ENCODE results near the gene ZFP91. TPM values are rescaled to one million over a fixed set of nuclear protein-coding genes. Genes with fewer than 3 reads are reported as not detected.

Gene ZFP91
- polyA plus RNA-seq, 2 of the 4 experiments (the other 2 are of a cell fraction), result 48.5 to 66.9 TPM

DNA sequence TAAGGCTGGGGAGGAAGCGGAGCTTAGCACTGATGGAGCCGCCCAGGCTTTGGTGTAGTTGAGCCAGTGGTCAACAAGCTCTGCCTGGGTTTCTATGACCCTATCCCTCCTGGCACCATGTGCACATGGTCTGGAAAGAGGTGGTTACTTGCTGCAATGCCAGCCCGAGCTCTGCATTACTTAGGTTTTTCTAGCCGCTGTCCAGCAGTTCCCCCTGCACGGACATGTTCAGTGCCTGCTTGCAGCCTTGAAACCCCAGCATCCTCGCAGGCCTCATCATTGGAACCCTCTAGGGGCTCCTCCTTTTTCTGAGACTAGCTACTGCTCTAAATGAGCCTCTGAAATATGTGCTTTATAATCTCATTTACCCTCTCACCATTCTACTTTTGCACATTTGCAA is 60.2 kb downstream of the ZFP91 start:
- WGBS (ENCODE audit: missing lambda C conversion rate), result 60% methylated on average over 6 of the region's 6 CpGs
- POLR2A ChIA-PET, result no interaction called here
- Histone ChIP-seq H3K27ac (no peak overlapping the region), H3K4me2 (no peak overlapping the region), H3K4me1 (no peaks in the 10 kb centered on the region), H3K4me3 (no peak overlapping the region), H3K9me3 (no peaks in the 10 kb centered on the region)
- CTCF ChIA-PET, result interaction anchor here (1.2 to 4.2 kb wide), 4 partner anchors 10 to 419 kb away, joined by 3 to 36 read pairs (median 11); no protein-coding TSS in a partner anchor
- no peak for DNase-seq (ENCODE audit: low read depth in 1 of 2, low spot score in 1 of 2)
- ATAC-seq, result no peak
- no peak for FAIRE-seq
- TF ChIP-seq HDAC2 (IDR thresholded peaks at IDR 0.05) (no peak), CBX2 (IDR thresholded peaks at IDR 0.05; ENCODE audit: borderline replicate concordance, low read depth) (no peak), EP300 (IDR thresholded peaks at IDR 0.05) (no peak), BCL3 (IDR thresholded peaks at IDR 0.05) (no peak)

DNA sequence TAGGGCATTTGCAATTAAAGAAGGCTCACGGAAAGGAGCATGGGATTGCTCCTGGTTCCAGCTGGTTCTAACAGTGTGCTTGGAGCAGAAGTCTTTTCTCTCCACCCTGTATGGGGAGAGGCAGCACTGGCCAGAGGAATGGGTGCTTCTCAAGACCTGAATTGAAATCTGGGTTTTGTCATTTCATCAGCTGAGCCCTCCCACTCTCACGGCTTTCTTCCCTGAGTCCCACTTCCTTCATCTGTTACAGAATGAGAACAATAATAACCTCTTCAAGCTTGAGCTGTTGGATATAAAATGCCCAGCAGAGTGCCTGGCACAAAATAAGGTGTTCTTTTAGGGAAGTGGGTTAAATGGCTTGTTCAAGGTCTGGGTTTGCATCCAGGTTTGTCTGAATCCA is 60.8 kb downstream of the ZFP91 start:
- DNase-seq (ENCODE audit: low read depth in 1 of 2, low spot score in 1 of 2) (no peak), ATAC-seq (no peak), FAIRE-seq (no peak)
- Histone ChIP-seq H3K27ac (no peak overlapping the region), H3K9me3 (no peaks in the 10 kb centered on the region), H3K4me1 (no peaks in the 10 kb centered on the region), H3K4me2 (no peak overlapping the region), H3K4me3 (no peak overlapping the region)
- TF ChIP-seq HMGXB4 (CRISPR knock-in tag; IDR thresholded peaks at IDR 0.05; ENCODE audit: borderline replicate concordance) (no peak), FOSB (CRISPR knock-in tag; IDR thresholded peaks at IDR 0.05) (no peak), RCOR1 (IDR thresholded peaks at IDR 0.05; ENCODE audit: low read depth, low read length) (no peak), HEYL (CRISPR knock-in tag; IDR thresholded peaks at IDR 0.05) (no peak), MAFK (IDR thresholded peaks at IDR 0.05; ENCODE audit: partially characterized antibody) (no peak), KDM5A (IDR thresholded peaks at IDR 0.05) (no peak), HOXA7 (CRISPR knock-in tag; IDR thresholded peaks at IDR 0.05) (no peak)
- TF ChIP-seq, protein P1, sequence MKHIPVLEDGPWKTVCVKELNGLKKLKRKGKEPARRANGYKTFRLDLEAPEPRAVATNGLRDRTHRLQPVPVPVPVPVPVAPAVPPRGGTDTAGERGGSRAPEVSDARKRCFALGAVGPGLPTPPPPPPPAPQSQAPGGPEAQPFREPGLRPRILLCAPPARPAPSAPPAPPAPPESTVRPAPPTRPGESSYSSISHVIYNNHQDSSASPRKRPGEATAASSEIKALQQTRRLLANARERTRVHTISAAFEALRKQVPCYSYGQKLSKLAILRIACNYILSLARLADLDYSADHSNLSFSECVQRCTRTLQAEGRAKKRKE (CRISPR knock-in tag; IDR thresholded peaks at IDR 0.05; ENCODE audit: low read depth), result no peak
- TF ChIP-seq, protein P2, sequence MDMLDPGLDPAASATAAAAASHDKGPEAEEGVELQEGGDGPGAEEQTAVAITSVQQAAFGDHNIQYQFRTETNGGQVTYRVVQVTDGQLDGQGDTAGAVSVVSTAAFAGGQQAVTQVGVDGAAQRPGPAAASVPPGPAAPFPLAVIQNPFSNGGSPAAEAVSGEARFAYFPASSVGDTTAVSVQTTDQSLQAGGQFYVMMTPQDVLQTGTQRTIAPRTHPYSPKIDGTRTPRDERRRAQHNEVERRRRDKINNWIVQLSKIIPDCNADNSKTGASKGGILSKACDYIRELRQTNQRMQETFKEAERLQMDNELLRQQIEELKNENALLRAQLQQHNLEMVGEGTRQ (IDR thresholded peaks at IDR 0.05), result no peak
- ChIA-PET POLR2A (no interaction called here), CTCF (interaction anchor here (1.1 to 4.2 kb wide), 4 partner anchors 11 to 419 kb away, joined by 3 to 36 read pairs (median 10); no protein-coding TSS in a partner anchor)
- 34% methylated on average over 2 of the region's 2 CpGs for WGBS (ENCODE audit: missing lambda C conversion rate)

DNA sequence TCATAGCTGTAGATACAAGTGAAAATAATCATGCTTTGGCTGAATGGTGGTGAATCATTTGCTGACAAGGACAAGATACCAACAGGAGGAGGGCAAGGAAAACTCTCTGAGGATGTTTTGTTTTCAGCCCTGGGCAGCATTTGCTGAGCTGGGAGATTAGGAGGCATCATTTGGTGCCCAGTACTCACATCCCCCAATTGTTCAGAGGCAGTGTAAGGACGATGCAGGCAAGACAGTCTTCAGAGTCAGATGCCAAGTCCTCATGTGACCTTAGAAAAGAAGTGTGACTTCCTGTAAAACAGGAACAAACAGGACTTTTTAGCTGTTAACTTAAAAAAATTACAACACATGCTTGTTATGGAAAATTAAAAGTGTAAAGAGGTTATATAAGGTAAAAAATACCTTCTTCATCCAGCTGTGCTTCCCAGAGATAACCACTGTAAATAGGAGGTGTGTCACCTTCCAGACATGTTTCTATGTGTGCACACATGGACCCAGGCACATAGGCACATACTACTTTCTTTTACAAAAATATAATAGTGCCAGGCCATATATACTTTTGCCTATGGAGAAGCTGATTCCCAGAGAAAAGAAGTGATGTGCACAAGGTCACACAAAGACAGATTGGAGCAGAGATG is 61.6 kb downstream of the ZFP91 start:
- no peak for FAIRE-seq
- Histone ChIP-seq H3K4me3 (no peak overlapping the region), H3K9me3 (peaks cover 7% of the 10 kb centered on the region; the same call in 1 of the 3 replicates), H3K4me2 (no peak overlapping the region), H3K4me1 (no peaks in the 10 kb centered on the region), H3K27ac (no peak overlapping the region)
- ATAC-seq, result no peak
- ChIA-PET POLR2A (no interaction called here), CTCF (interaction anchor here (0.8 to 4.2 kb wide), 4 partner anchors 11 to 73 kb away, joined by 3 to 36 read pairs (median 10); no protein-coding TSS in a partner anchor)
- WGBS (ENCODE audit: missing lambda C conversion rate), result 0% methylated on average over 1 of the region's 1 CpG
- no peak for DNase-seq (ENCODE audit: low read depth in 1 of 2, low spot score in 1 of 2)
- TF ChIP-seq RNF2 (IDR thresholded peaks at IDR 0.05; ENCODE audit: borderline replicate concordance, low read depth) (no peak), HEYL (CRISPR knock-in tag; IDR thresholded peaks at IDR 0.05) (no peak), GATA3 (IDR thresholded peaks at IDR 0.05; ENCODE audit: borderline replicate concordance) (no peak), KDM1A (IDR thresholded peaks at IDR 0.05; ENCODE audit: low read depth) (no peak), CHD4 (IDR thresholded peaks at IDR 0.05; ENCODE audit: borderline replicate concordance) (no peak), CEBPB (IDR thresholded peaks at IDR 0.05) (no peak), TFCP2L1 (CRISPR knock-in tag; IDR thresholded peaks at IDR 0.05) (no peak), RFX5 (IDR thresholded peaks at IDR 0.05) (no peak)
- TF ChIP-seq, protein P2 (IDR thresholded peaks at IDR 0.05), result no peak
- TF ChIP-seq, protein P3, sequence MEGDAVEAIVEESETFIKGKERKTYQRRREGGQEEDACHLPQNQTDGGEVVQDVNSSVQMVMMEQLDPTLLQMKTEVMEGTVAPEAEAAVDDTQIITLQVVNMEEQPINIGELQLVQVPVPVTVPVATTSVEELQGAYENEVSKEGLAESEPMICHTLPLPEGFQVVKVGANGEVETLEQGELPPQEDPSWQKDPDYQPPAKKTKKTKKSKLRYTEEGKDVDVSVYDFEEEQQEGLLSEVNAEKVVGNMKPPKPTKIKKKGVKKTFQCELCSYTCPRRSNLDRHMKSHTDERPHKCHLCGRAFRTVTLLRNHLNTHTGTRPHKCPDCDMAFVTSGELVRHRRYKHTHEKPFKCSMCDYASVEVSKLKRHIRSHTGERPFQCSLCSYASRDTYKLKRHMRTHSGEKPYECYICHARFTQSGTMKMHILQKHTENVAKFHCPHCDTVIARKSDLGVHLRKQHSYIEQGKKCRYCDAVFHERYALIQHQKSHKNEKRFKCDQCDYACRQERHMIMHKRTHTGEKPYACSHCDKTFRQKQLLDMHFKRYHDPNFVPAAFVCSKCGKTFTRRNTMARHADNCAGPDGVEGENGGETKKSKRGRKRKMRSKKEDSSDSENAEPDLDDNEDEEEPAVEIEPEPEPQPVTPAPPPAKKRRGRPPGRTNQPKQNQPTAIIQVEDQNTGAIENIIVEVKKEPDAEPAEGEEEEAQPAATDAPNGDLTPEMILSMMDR (IDR thresholded peaks at IDR 0.05), result no peak
- TF ChIP-seq, protein P4, sequence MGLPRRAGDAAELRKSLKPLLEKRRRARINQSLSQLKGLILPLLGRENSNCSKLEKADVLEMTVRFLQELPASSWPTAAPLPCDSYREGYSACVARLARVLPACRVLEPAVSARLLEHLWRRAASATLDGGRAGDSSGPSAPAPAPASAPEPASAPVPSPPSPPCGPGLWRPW (IDR thresholded peaks at IDR 0.05), result no peak
- TF ChIP-seq, protein P1 (CRISPR knock-in tag; IDR thresholded peaks at IDR 0.05; ENCODE audit: low read depth), result no peak
